Trophoblast cell (in vitro differentiated cells and primary cell): ENCODE data around the gene ABT1.

Source experiments
- DNase-seq, 2 donors: peaks; one replicate each; pipeline ENCODE4 v3.0.0-alpha.2; 2016
- H2AFZ ChIP-seq: 2 replicates; pipeline ENCODE4 v1.6.1; 2013; ENCODE audit warnings: low read length, moderate library complexity, mild to moderate bottlenecking; ENCODE audit not compliant: insufficient read depth, poor library complexity
- H2AK5ac ChIP-seq: 2 replicates; pipeline ENCODE4 v1.6.1; 2013; ENCODE audit warnings: mild to moderate bottlenecking, low read length
- H2BK120ac ChIP-seq: 2 replicates; pipeline ENCODE4 v1.6.1; 2013; ENCODE audit warnings: low read length, mild to moderate bottlenecking, moderate library complexity; ENCODE audit not compliant: insufficient read depth, poor library complexity
- H2BK12ac ChIP-seq: 2 replicates; pipeline ENCODE4 v1.6.1; 2013; ENCODE audit warnings: mild to moderate bottlenecking, low read length, moderate library complexity
- H2BK5ac ChIP-seq: 2 replicates; pipeline ENCODE4 v1.6.1; 2013; ENCODE audit warnings: low read length, low read depth, moderate library complexity, mild to moderate bottlenecking; ENCODE audit not compliant: poor library complexity
- H3K14ac ChIP-seq: 2 replicates; pipeline ENCODE4 v1.6.1; 2013; ENCODE audit warnings: mild to moderate bottlenecking, low read length
- H3K18ac ChIP-seq: 2 replicates; pipeline ENCODE4 v1.6.1; 2013; ENCODE audit warnings: mild to moderate bottlenecking, low read length
- H3K23ac ChIP-seq: 2 replicates; pipeline ENCODE4 v1.6.1; 2013; ENCODE audit warnings: low read length
- H3K27ac ChIP-seq: 2 replicates; pipeline ENCODE4 v1.5.1; 2013; ENCODE audit warnings: low read depth, mild to moderate bottlenecking, inconsistent platforms, low read length, moderate library complexity
- H3K27me3 ChIP-seq: 2 replicates; pipeline ENCODE4 v1.6.1; 2013; ENCODE audit warnings: inconsistent platforms, mild to moderate bottlenecking, low read length, moderate library complexity; ENCODE audit not compliant: insufficient read depth
- H3K36me3 ChIP-seq, 2 experiments: 1 replicate in 1 of 2; 2 replicates in 1 of 2; pipeline ENCODE4 v1.6.1; 2013; ENCODE audit warnings: low read length in 2 of 2, mild to moderate bottlenecking in 2 of 2, moderate library complexity in 1 of 2; ENCODE audit not compliant: insufficient read depth in 2 of 2, control insufficient read depth in 1 of 2
- H3K4ac ChIP-seq: 2 replicates; pipeline ENCODE4 v1.6.1; 2013; ENCODE audit warnings: low read depth, mild to moderate bottlenecking, low read length, moderate library complexity
- H3K4me1 ChIP-seq, 2 experiments: 1 replicate in 1 of 2; 2 replicates in 1 of 2; pipeline ENCODE4 v1.6.1; 2013; ENCODE audit warnings: low read length in 2 of 2, mild to moderate bottlenecking in 2 of 2, moderate library complexity in 1 of 2; ENCODE audit not compliant: insufficient read depth in 2 of 2, control insufficient read depth in 1 of 2
- H3K4me2 ChIP-seq: 2 replicates; pipeline ENCODE4 v1.6.1; 2013; ENCODE audit warnings: inconsistent platforms, mild to moderate bottlenecking, low read length, moderate library complexity
- H3K4me3 ChIP-seq: 2 replicates; pipeline ENCODE4 v1.5.1; 2013; ENCODE audit warnings: mild to moderate bottlenecking, low read depth, low read length, inconsistent platforms
- H3K79me1 ChIP-seq: one replicate; pipeline ENCODE4 v1.6.1; 2013; ENCODE audit warnings: low read length
- H3K79me2 ChIP-seq: 2 replicates; pipeline ENCODE4 v1.6.1; 2013; ENCODE audit warnings: low read length, mild to moderate bottlenecking; ENCODE audit not compliant: control insufficient read depth, insufficient read depth, poor library complexity
- H3K9ac ChIP-seq: 2 replicates; pipeline ENCODE4 v1.6.1; 2013; ENCODE audit warnings: mild to moderate bottlenecking, low read length
- H3K9me3 ChIP-seq: 2 replicates; pipeline ENCODE4 v1.6.1; 2013; ENCODE audit warnings: low read depth, mild to moderate bottlenecking, control low read depth, inconsistent platforms, low read length; ENCODE audit not compliant: insufficient read depth
- H4K12ac ChIP-seq: 2 replicates; pipeline ENCODE4 v1.6.1; 2013; ENCODE audit warnings: low read depth, mild to moderate bottlenecking, low read length, moderate library complexity
- H4K8ac ChIP-seq: 2 replicates; pipeline ENCODE4 v1.6.1; 2013; ENCODE audit warnings: low read depth, mild to moderate bottlenecking, low read length, moderate library complexity
- H4K91ac ChIP-seq: one replicate; pipeline ENCODE4 v1.6.1; 2013; ENCODE audit warnings: low read depth, mild to moderate bottlenecking, low read length, moderate library complexity
- WGBS: extraction: QIAGEN DNeasy Blood & Tissue Kit; methylation state at CpG from one replicate; pipeline ENCODE4 v1.1.7; 2013; ENCODE audit warnings: missing lambda C conversion rate; ENCODE audit not compliant: insufficient read length, insufficient coverage; ENCODE audit errors: extremely low coverage; 5-methylcytosine and 5-hydroxymethylcytosine counted together

Gene ABT1

GRCh38 chr6:26607434-26608230, 10.9 kb downstream of the ABT1 start:
- Histone ChIP-seq H3K27me3 (peaks cover 7% of the 10 kb centered on the region), H2BK12ac (no peak overlapping the region)

GRCh38 chr6:26609463-26609862, 12.7 kb downstream of the ABT1 start:
- no peak overlapping the region for H3K14ac ChIP-seq
- no peak overlapping the region for H3K4me3 ChIP-seq
- no peak overlapping the region for H4K8ac ChIP-seq
- H3K4me2 ChIP-seq = no peak overlapping the region
- no peak overlapping the region for H2BK120ac ChIP-seq
- no peaks in the 10 kb centered on the region for H3K36me3 ChIP-seq
- peaks cover 25% of the 10 kb centered on the region for H3K27me3 ChIP-seq
- no peak overlapping the region for H3K23ac ChIP-seq
- no CpG with 5 or more reads among the region's 3 CpGs for WGBS
- H2BK12ac ChIP-seq = no peak overlapping the region
- no peak overlapping the region for H3K18ac ChIP-seq
- H3K9ac ChIP-seq = no peak overlapping the region
- H3K4ac ChIP-seq = no peak overlapping the region
- no peak for DNase-seq
- H4K91ac ChIP-seq = no peak overlapping the region
- H4K12ac ChIP-seq = no peak overlapping the region
- H2AFZ ChIP-seq = no peak overlapping the region
- H3K27ac ChIP-seq = no peak overlapping the region
- H2BK5ac ChIP-seq = no peak overlapping the region
- H3K79me1 ChIP-seq = no peaks in the 10 kb centered on the region
- peaks cover 1% of the 10 kb centered on the region for H3K9me3 ChIP-seq
- H2AK5ac ChIP-seq = no peak overlapping the region
- no peaks in the 10 kb centered on the region for H3K79me2 ChIP-seq
- peaks cover 7% of the 10 kb centered on the region in 2 experiments for H3K4me1 ChIP-seq

More at GRCh38 chr6:26607434-26608230, 10.9 kb downstream of the ABT1 start:
- no peak overlapping the region for H3K27ac ChIP-seq
- no peak overlapping the region for H2BK120ac ChIP-seq
- no peaks in the 10 kb centered on the region for H3K9me3 ChIP-seq
- no peak overlapping the region for H3K4ac ChIP-seq
- no peak overlapping the region for H3K23ac ChIP-seq
- no CpG with 5 or more reads among the region's 7 CpGs for WGBS
- no peaks in the 10 kb centered on the region for H3K4me1 ChIP-seq
- H2AFZ ChIP-seq = no peak overlapping the region
- H3K9ac ChIP-seq = no peak overlapping the region
- no peak overlapping the region for H4K91ac ChIP-seq
- H3K18ac ChIP-seq = no peak overlapping the region
- no peak overlapping the region for H3K4me2 ChIP-seq
- no peak overlapping the region for H2AK5ac ChIP-seq
- no peaks in the 10 kb centered on the region for H3K79me1 ChIP-seq
- no peak overlapping the region for H3K14ac ChIP-seq
- H4K8ac ChIP-seq = no peak overlapping the region
- no peak overlapping the region for H4K12ac ChIP-seq
- no peaks in the 10 kb centered on the region for H3K36me3 ChIP-seq
- H3K4me3 ChIP-seq = no peak overlapping the region
- H3K79me2 ChIP-seq = no peaks in the 10 kb centered on the region
- H2BK5ac ChIP-seq = no peak overlapping the region
- DNase-seq = peak; percentile 45 to 72

GRCh38 chr6:26611599-26611998, 14.8 kb downstream of the ABT1 start:
- no peak overlapping the region for H2BK120ac ChIP-seq

GRCh38 chr6:26613201-26613600, 16.4 kb downstream of the ABT1 start:
- no peak for DNase-seq
- Histone ChIP-seq H3K9me3 (peaks cover 1% of the 10 kb centered on the region), H2AFZ (no peak overlapping the region), H3K4ac (no peak overlapping the region), H2BK5ac (no peak overlapping the region), H3K4me1 (peaks cover 7% of the 10 kb centered on the region in 2 experiments), H4K91ac (no peak overlapping the region), H3K27ac (no peak overlapping the region), H2BK120ac (no peak overlapping the region), H3K18ac (no peak overlapping the region), H3K23ac (no peak overlapping the region), H2AK5ac (no peak overlapping the region), H3K79me1 (no peaks in the 10 kb centered on the region), H4K12ac (no peak overlapping the region), H3K36me3 (no peaks in the 10 kb centered on the region), H2BK12ac (no peak overlapping the region), H3K9ac (no peak overlapping the region), H3K14ac (no peak overlapping the region), H4K8ac (no peak overlapping the region), H3K79me2 (no peaks in the 10 kb centered on the region), H3K4me3 (no peak overlapping the region), H3K27me3 (peaks cover 31% of the 10 kb centered on the region), H3K4me2 (peak overlapping the region; percentile 85)
- WGBS = no CpG with 5 or more reads among the region's 19 CpGs

More at GRCh38 chr6:26611599-26611998, 14.8 kb downstream of the ABT1 start:
- Histone ChIP-seq H3K4me1 (peaks cover 7% of the 10 kb centered on the region in 2 experiments), H3K4me2 (no peak overlapping the region), H3K79me1 (no peaks in the 10 kb centered on the region), H2AFZ (no peak overlapping the region), H2AK5ac (no peak overlapping the region), H3K36me3 (no peaks in the 10 kb centered on the region), H4K8ac (no peak overlapping the region), H2BK12ac (no peak overlapping the region), H3K9me3 (peaks cover 1% of the 10 kb centered on the region), H3K4ac (no peak overlapping the region), H4K12ac (no peak overlapping the region), H3K9ac (no peak overlapping the region), H4K91ac (no peak overlapping the region), H3K14ac (no peak overlapping the region), H3K18ac (no peak overlapping the region), H3K27me3 (peaks cover 31% of the 10 kb centered on the region), H3K79me2 (no peaks in the 10 kb centered on the region), H3K27ac (no peak overlapping the region), H3K4me3 (no peak overlapping the region), H3K23ac (no peak overlapping the region), H2BK5ac (no peak overlapping the region)
- no CpG with 5 or more reads among the region's 1 CpG for WGBS
- DNase-seq = no peak
